NCI-H2029 (cell line): ENCODE measurements around the gene SYNDIG1L.
A peak's percentile ranks its signal among the peaks of the same experiment; 100 is the strongest.
"Not testable (repeated sequence)": the region's sequence is repeated elsewhere in the genome, so short reads cannot be mapped to it uniquely, and the experiment has no call there.

Source experiments
- DNase-seq: peaks from one replicate; lab custom pipeline; 2025; lab: John Stamatoyannopoulos, UW

SYNDIG1L gene

GRCh38 chr14:74402401-74403251 is 23.4 kb downstream of the SYNDIG1L start:
- DNase-seq, result no peak

- DNase-seq, result no peak
Observed at GRCh38 chr14:74401504-74402241, 24.3 kb downstream of the SYNDIG1L start.

GRCh38 chr14:74400919-74401503 is 25.0 kb downstream of the SYNDIG1L start:
- DNase-seq, result no peak

- no peak for DNase-seq
Observed at GRCh38 chr14:74400031-74400685, 25.9 kb downstream of the SYNDIG1L start.

GRCh38 chr14:74395094-74395493 is 30.9 kb downstream of the SYNDIG1L start:
- no peak for DNase-seq

- DNase-seq, result no peak
Observed at GRCh38 chr14:74394549-74394948, 31.5 kb downstream of the SYNDIG1L start.

- DNase-seq, result no peak
Observed at GRCh38 chr14:74392616-74393570, 33.1 kb downstream of the SYNDIG1L start.

GRCh38 chr14:74391479-74391878 is 34.5 kb downstream of the SYNDIG1L start:
- DNase-seq, result no peak

GRCh38 chr14:74390505-74390904 is 35.5 kb downstream of the SYNDIG1L start:
- not testable (repeated sequence) for DNase-seq

GRCh38 chr14:74389980-74390379 is 36.0 kb downstream of the SYNDIG1L start:
- no peak for DNase-seq

GRCh38 chr14:74382231-74382630 is 43.8 kb downstream of the SYNDIG1L start:
- DNase-seq, result no peak

GRCh38 chr14:74381571-74381970 is 44.4 kb downstream of the SYNDIG1L start:
- DNase-seq, result not testable (repeated sequence)

- DNase-seq, result no peak
Observed at GRCh38 chr14:74380845-74381244, 45.2 kb downstream of the SYNDIG1L start.

GRCh38 chr14:74380172-74380571 is 45.8 kb downstream of the SYNDIG1L start:
- no peak for DNase-seq

- no peak for DNase-seq
Observed at GRCh38 chr14:74377976-74378690, 47.9 kb downstream of the SYNDIG1L start.

GRCh38 chr14:74368441-74368840 is 57.6 kb downstream of the SYNDIG1L start:
- no peak for DNase-seq

- no peak for DNase-seq
Observed at GRCh38 chr14:74368026-74368425, 58.0 kb downstream of the SYNDIG1L start.

- no peak for DNase-seq
Observed at GRCh38 chr14:74364271-74364880, 61.6 kb downstream of the SYNDIG1L start.

- DNase-seq, result peak; percentile 6
Observed at GRCh38 chr14:74362361-74362915, 63.6 kb downstream of the SYNDIG1L start.

GRCh38 chr14:74360163-74360562 is 65.8 kb downstream of the SYNDIG1L start:
- DNase-seq, result no peak
